HS-27A (cell line): ENCODE data around the gene ARHGAP44.
"Not testable (repeated sequence)": the region's sequence is repeated elsewhere in the genome, so short reads cannot be mapped to it uniquely, and the experiment has no call there.

Experiments used
- DNase-seq: peaks from one replicate; pipeline ENCODE4 v3.0.0-alpha.2; 2012; ENCODE audit warnings: low read depth, missing footprints

The ARHGAP44 gene

GRCh38 chr17:12963505-12963904 is 174.2 kb downstream of the ARHGAP44 start:
- no peak for DNase-seq

GRCh38 chr17:12964162-12964561 is 174.9 kb downstream of the ARHGAP44 start:
- no peak for DNase-seq

GRCh38 chr17:12964840-12965239 is 175.5 kb downstream of the ARHGAP44 start:
- DNase-seq: no peak

GRCh38 chr17:12965988-12966387 is 176.7 kb downstream of the ARHGAP44 start:
- DNase-seq: no peak

GRCh38 chr17:12966413-12966812 is 177.1 kb downstream of the ARHGAP44 start:
- no peak for DNase-seq

GRCh38 chr17:12967962-12968361 is 178.7 kb downstream of the ARHGAP44 start:
- no peak for DNase-seq

GRCh38 chr17:12973496-12974004 is 184.3 kb downstream of the ARHGAP44 start:
- no peak for DNase-seq

- no peak for DNase-seq
Measured at GRCh38 chr17:12974005-12974531, 184.8 kb downstream of the ARHGAP44 start.

GRCh38 chr17:12977008-12977751 is 187.9 kb downstream of the ARHGAP44 start:
- DNase-seq: no peak

- not testable (repeated sequence) for DNase-seq
Measured at GRCh38 chr17:12978787-12979186, 189.5 kb downstream of the ARHGAP44 start.

- DNase-seq: no peak
Measured at GRCh38 chr17:12979246-12979645, 189.9 kb downstream of the ARHGAP44 start.

GRCh38 chr17:12979826-12980500 is 190.7 kb downstream of the ARHGAP44 start:
- no peak for DNase-seq

- no peak for DNase-seq
Measured at GRCh38 chr17:12982224-12982623, 192.9 kb downstream of the ARHGAP44 start.

GRCh38 chr17:12983991-12984884 is 194.9 kb downstream of the ARHGAP44 start:
- DNase-seq: no peak

- DNase-seq: no peak
Measured at GRCh38 chr17:12985431-12986293, 196.4 kb downstream of the ARHGAP44 start.

- DNase-seq: no peak
Measured at GRCh38 chr17:12987120-12987519, 197.8 kb downstream of the ARHGAP44 start.

- no peak for DNase-seq
Measured at GRCh38 chr17:12990041-12990808, 200.9 kb downstream of the ARHGAP44 start.

GRCh38 chr17:12990926-12991325 is 201.6 kb downstream of the ARHGAP44 start:
- DNase-seq: no peak

- no peak for DNase-seq
Measured at GRCh38 chr17:12992676-12993075, 203.4 kb downstream of the ARHGAP44 start.

- no peak for DNase-seq
Measured at GRCh38 chr17:12993631-12994030, 204.3 kb downstream of the ARHGAP44 start.
